ENCODE results near the gene TMEM129.

Gene TMEM129

DNA sequence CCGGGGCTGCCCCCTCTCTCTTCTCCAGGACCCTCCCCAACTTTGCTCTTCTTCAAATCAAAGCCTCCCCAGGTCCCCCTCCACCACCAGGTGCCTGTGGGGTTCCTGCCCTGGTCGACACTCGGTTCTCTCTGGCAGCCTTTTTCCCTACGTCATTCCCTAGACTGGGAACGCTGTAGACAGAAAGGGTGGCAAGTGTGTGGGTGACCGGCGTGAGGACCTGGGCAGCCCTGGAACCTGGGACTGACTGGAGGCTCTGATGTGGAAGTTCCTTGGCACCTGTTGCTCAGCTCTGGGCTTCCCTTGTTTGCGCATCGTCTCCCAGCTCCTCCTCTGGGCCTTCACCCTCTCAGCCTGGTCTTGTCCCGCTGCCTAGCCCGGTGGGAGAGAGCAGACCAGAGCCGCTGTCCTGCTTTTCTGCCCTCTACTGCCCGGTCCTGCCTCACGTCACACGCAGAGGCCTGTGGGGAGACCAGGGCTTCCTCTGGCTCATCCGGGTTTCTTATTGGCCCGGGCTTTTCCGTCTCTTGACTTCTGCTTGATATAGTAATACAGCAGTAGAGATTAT, 1.5 kb upstream of the TMEM129 start:
- TF ChIP-seq, protein P1, sequence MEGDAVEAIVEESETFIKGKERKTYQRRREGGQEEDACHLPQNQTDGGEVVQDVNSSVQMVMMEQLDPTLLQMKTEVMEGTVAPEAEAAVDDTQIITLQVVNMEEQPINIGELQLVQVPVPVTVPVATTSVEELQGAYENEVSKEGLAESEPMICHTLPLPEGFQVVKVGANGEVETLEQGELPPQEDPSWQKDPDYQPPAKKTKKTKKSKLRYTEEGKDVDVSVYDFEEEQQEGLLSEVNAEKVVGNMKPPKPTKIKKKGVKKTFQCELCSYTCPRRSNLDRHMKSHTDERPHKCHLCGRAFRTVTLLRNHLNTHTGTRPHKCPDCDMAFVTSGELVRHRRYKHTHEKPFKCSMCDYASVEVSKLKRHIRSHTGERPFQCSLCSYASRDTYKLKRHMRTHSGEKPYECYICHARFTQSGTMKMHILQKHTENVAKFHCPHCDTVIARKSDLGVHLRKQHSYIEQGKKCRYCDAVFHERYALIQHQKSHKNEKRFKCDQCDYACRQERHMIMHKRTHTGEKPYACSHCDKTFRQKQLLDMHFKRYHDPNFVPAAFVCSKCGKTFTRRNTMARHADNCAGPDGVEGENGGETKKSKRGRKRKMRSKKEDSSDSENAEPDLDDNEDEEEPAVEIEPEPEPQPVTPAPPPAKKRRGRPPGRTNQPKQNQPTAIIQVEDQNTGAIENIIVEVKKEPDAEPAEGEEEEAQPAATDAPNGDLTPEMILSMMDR (IDR thresholded peaks at IDR 0.05; ENCODE audit: low read depth, low read length, missing control alignments) = no peak
- no peak for DNase-seq (ENCODE audit: extremely low read depth, low read depth)
- H3K4me3 ChIP-seq (replicated peaks; ENCODE audit: low read depth, low read length) = peak overlapping the region; percentile 88

- no peak for DNase-seq (ENCODE audit: extremely low read depth, low read depth)
- H3K4me3 ChIP-seq (replicated peaks; ENCODE audit: low read depth, low read length) = peak overlapping the region; percentile 88
- TF ChIP-seq, protein P1 (IDR thresholded peaks at IDR 0.05; ENCODE audit: low read depth, low read length, missing control alignments) = no peak
Measured at GRCh38 chr4:1721666-1722550, 785 bp upstream of the TMEM129 start.

DNA sequence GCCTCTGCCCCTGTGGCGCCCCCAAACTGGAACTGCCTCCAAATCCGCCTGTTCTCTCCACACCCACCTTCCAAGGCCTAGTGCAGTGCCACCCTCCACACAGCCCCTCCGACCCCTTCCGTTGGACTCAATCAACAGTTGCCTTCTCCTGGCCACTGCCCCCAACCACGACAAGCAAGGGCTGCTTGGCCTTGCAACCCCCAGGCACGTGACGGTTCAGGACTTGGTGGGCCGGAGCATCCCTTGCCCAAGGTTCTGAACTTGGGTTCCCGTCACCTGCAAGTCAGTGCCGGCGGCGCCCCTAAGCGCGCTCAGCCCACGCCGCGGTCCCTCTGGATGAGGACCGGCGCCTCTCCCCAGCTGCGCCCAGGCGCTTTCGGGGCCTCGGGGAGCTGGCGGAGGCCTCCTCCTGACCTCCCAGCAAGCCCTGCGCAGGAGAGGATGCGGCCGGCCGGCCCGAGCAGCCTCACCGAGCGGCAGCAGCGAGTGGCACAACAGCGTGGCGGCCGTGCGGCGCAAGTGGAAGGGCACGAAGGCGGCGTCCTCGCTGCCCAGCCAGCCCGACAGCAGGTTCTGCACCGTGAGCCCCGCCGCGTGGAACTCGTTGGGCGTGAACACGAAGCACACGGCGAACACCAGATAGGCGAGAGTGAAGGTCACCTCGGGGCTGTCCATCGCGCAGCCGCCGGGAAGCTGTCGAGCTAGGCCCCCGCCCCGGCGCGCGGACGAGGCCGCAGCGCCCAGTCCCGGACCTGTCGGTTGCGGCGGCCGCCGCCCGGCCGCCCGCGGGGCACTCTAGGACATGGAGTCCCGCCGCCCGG, 750 bp downstream of the TMEM129 start:
- peak overlapping the region; percentile 88 for H3K4me3 ChIP-seq (replicated peaks; ENCODE audit: low read depth, low read length)
- no peak for DNase-seq (ENCODE audit: extremely low read depth, low read depth)
- TF ChIP-seq, protein P1 (IDR thresholded peaks at IDR 0.05; ENCODE audit: low read depth, low read length, missing control alignments) = no peak

DNA sequence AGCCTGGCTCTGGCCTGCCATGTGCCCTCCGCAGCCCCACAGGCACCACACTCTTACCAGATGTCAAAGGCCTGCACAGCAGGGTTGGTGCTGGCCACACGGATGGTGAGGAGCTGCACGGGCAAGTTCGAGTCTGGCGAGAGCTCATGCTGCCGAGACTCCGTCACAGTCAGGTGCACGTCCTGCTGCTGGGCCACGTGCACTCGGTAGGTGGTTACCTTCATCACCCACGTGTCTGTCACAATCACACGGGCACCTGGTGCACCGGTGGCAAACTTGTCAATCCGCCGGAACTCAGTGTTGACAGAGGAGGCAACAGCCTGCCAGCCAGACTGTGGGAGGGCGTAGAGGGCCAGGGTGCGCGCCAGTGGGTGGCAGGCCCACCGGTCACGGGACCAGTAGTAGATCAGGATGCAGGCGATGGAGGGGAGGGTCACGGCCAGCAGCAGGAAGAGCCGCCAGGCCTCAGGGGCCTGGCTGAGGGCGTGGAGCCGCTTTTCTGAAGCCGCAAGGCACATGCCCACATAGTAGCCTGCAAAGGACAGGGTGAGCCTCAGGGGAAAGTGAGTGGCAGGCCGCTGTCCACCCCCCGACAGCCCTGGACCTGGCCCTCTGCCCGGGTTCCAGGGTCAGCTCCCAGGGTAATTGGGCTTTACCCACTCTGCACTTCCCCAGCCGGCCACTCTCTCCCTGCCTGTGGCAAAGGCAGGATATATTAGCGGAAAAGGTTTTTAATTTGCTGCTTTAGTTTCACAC, 2.9 kb downstream of the TMEM129 start:
- no peak overlapping the region for H3K4me3 ChIP-seq (replicated peaks; ENCODE audit: low read depth, low read length)
- DNase-seq (ENCODE audit: extremely low read depth, low read depth) = no peak
- TF ChIP-seq, protein P1 (IDR thresholded peaks at IDR 0.05; ENCODE audit: low read depth, low read length, missing control alignments) = no peak

- DNase-seq (ENCODE audit: extremely low read depth, low read depth) = no peak
- no peak overlapping the region for H3K4me3 ChIP-seq (replicated peaks; ENCODE audit: low read depth, low read length)
- TF ChIP-seq, protein P1 (IDR thresholded peaks at IDR 0.05; ENCODE audit: low read depth, low read length, missing control alignments) = no peak
Measured at GRCh38 chr4:1717129-1718094, 3.7 kb downstream of the TMEM129 start.

All from HFF-Myc (cell line).